ENCODE measurements around the gene GHITM.

GHITM gene

GRCh38 chr10:84201682-84202081, 62.4 kb downstream of the GHITM start:
- no peak for DNase-seq

- DNase-seq = no peak
Measured at GRCh38 chr10:84202349-84202748, 63.0 kb downstream of the GHITM start.
